HEK293 (cell line): ENCODE data around the gene RBMS1.

ENCODE experiments used
- CTCF ChIA-PET: fragments of 350-600 bp; formaldehyde crosslinking; extraction: SDS; loops from one replicate; lab custom pipeline; 2021; ENCODE audit warnings: antibody characterized with exemption; lab: Yijun Ruan, JAX
- POLR2A ChIA-PET: fragments of 300-600 bp; formaldehyde crosslinking; extraction: SDS; loops from one replicate; lab custom pipeline; 2020; ENCODE audit warnings: antibody characterized with exemption, inconsistent platforms; lab: Yijun Ruan, JAX
- H3K27ac ChIP-seq: fragments of 200-500 bp; sonication (Bioruptor generic); 2 replicates; pipeline ENCODE4 v1.5.1; 2014; ENCODE audit warnings: low read depth, low read length, control low read depth, inconsistent platforms; ENCODE audit errors: extremely low read depth
- H3K36me3 ChIP-seq, 2 experiments: fragments of 200-500 bp in 1 of 2; sonication (Bioruptor generic) in 1 of 2; 1 replicate in 1 of 2; 2 replicates in 1 of 2; pipeline ENCODE4 v1.5.1; 2014 to 2017; ENCODE audit warnings: inconsistent platforms in 2 of 2, low read length in 2 of 2; ENCODE audit not compliant: control insufficient read depth in 2 of 2, insufficient read depth in 1 of 2
- H3K4me1 ChIP-seq: fragments of 200-500 bp; sonication (Bioruptor generic); 2 replicates; pipeline ENCODE4 v1.5.1; 2014; ENCODE audit warnings: mild to moderate bottlenecking, low read length, inconsistent platforms; ENCODE audit not compliant: control insufficient read depth, insufficient read depth
- H3K4me3 ChIP-seq: 2 replicates; pipeline ENCODE4 v1.5.1; 2011; ENCODE audit warnings: low read depth, mild to moderate bottlenecking, control low read depth, low read length, moderate library complexity
- H3K9me3 ChIP-seq: fragments of 200-500 bp; sonication (Bioruptor generic); 2 replicates; pipeline ENCODE4 v1.5.1; 2014; ENCODE audit warnings: low read depth, low read length, inconsistent platforms; ENCODE audit not compliant: control insufficient read depth, insufficient read depth
- PRDM10 ChIP-seq: fragments of 450-650 bp; formaldehyde crosslinking; IDR thresholded peaks from 2 replicates; pipeline ENCODE4 v1.5.1; 2016; ENCODE audit warnings: missing biosample characterization, missing genetic modification characterization
- YY2 ChIP-seq: fragments of 450-650 bp; formaldehyde crosslinking; IDR thresholded peaks from 2 replicates; pipeline ENCODE4 v1.5.1; 2016; ENCODE audit warnings: missing biosample characterization, missing genetic modification characterization
- ZBTB11 ChIP-seq: fragments of 450-650 bp; formaldehyde crosslinking; conservative IDR thresholded peaks from 2 replicates; pipeline ENCODE4 v1.5.1; 2016; ENCODE audit warnings: low read depth, missing biosample characterization, missing genetic modification characterization
- ZBTB17 ChIP-seq: fragments of 450-650 bp; formaldehyde crosslinking; IDR thresholded peaks from 2 replicates; pipeline ENCODE4 v1.5.1; 2016; ENCODE audit warnings: missing biosample characterization, missing genetic modification characterization
- ZBTB20 ChIP-seq: fragments of 450-650 bp; formaldehyde crosslinking; IDR thresholded peaks from 2 replicates; pipeline ENCODE4 v1.5.1; 2016; ENCODE audit warnings: missing biosample characterization, missing genetic modification characterization
- ZFP3 ChIP-seq: fragments of 450-650 bp; formaldehyde crosslinking; IDR thresholded peaks from 2 replicates; pipeline ENCODE4 v1.5.1; 2016; ENCODE audit warnings: low read depth, missing biosample characterization, missing genetic modification characterization
- ZNF112 ChIP-seq: fragments of 450-650 bp; formaldehyde crosslinking; IDR thresholded peaks from 2 replicates; pipeline ENCODE4 v1.5.0; 2017; ENCODE audit warnings: missing biosample characterization, missing genetic modification characterization
- ZNF239 ChIP-seq: fragments of 450-650 bp; formaldehyde crosslinking; IDR thresholded peaks from 2 replicates; pipeline ENCODE4 v1.5.1; 2016; ENCODE audit warnings: missing biosample characterization, missing genetic modification characterization
- ZNF248 ChIP-seq: fragments of 450-650 bp; formaldehyde crosslinking; IDR thresholded peaks from 2 replicates; pipeline ENCODE4 v1.5.1; 2017; ENCODE audit warnings: missing biosample characterization, missing genetic modification characterization
- ZNF341 ChIP-seq: fragments of 450-650 bp; formaldehyde crosslinking; IDR thresholded peaks from 2 replicates; pipeline ENCODE4; 2016; ENCODE audit warnings: low read depth, missing biosample characterization, missing genetic modification characterization
- ZNF37A ChIP-seq: fragments of 450-650 bp; IDR thresholded peaks from 2 replicates; pipeline ENCODE4 v1.5.1; 2018; ENCODE audit warnings: missing biosample characterization, missing genetic modification characterization
- ZNF394 ChIP-seq: fragments of 450-650 bp; formaldehyde crosslinking; IDR thresholded peaks from 2 replicates; pipeline ENCODE4 v1.5.1; 2016; ENCODE audit warnings: missing biosample characterization, missing genetic modification characterization, mild to moderate bottlenecking, moderate library complexity, borderline replicate concordance
- ZNF416 ChIP-seq: fragments of 450-650 bp; formaldehyde crosslinking; IDR thresholded peaks from 2 replicates; pipeline ENCODE4 v1.5.1; 2016; ENCODE audit warnings: missing biosample characterization, missing genetic modification characterization
- ZNF433 ChIP-seq: fragments of 450-650 bp; formaldehyde crosslinking; IDR thresholded peaks from 2 replicates; pipeline ENCODE4 v1.5.1; 2016; ENCODE audit warnings: missing biosample characterization, missing genetic modification characterization, low read depth
- ZNF518A ChIP-seq: fragments of 450-650 bp; formaldehyde crosslinking; conservative IDR thresholded peaks from 2 replicates; pipeline ENCODE4 v1.5.1; 2016; ENCODE audit warnings: low read depth, missing biosample characterization, missing genetic modification characterization
- ZNF560 ChIP-seq: fragments of 450-650 bp; formaldehyde crosslinking; IDR thresholded peaks from 2 replicates; pipeline ENCODE4 v1.5.1; 2017; ENCODE audit warnings: missing biosample characterization, missing genetic modification characterization, borderline replicate concordance
- ZNF571 ChIP-seq: fragments of 450-650 bp; formaldehyde crosslinking; IDR thresholded peaks from 2 replicates; pipeline ENCODE4 v1.5.0; 2017; ENCODE audit warnings: missing biosample characterization, missing genetic modification characterization
- ZNF610 ChIP-seq: fragments of 450-650 bp; formaldehyde crosslinking; IDR thresholded peaks from 2 replicates; pipeline ENCODE4 v1.5.1; 2016; ENCODE audit warnings: missing biosample characterization, missing genetic modification characterization, borderline replicate concordance
- ZNF654 ChIP-seq: fragments of 450-650 bp; formaldehyde crosslinking; IDR thresholded peaks from 2 replicates; pipeline ENCODE4 v1.5.1; 2016; ENCODE audit warnings: low read depth, missing biosample characterization, missing genetic modification characterization
- ZNF791 ChIP-seq: fragments of 450-650 bp; formaldehyde crosslinking; IDR thresholded peaks from 2 replicates; pipeline ENCODE4 v1.5.1; 2016; ENCODE audit warnings: missing biosample characterization, missing genetic modification characterization
- TF ChIP-seq, protein P1 (sequence below): fragments of 450-650 bp; formaldehyde crosslinking; IDR thresholded peaks from 2 replicates; pipeline ENCODE4 v1.5.1; 2017; ENCODE audit warnings: missing biosample characterization, missing genetic modification characterization

The RBMS1 gene

GRCh38 chr2:160301420-160301819 lies 192.2 kb downstream of the RBMS1 start:
- H3K36me3 ChIP-seq: peaks cover 5 to 42% of the 10 kb centered on the region in 2 experiments; a peak in 2 of 3 replicates
- no peaks in the 10 kb centered on the region for H3K4me1 ChIP-seq
- H3K9me3 ChIP-seq: no peaks in the 10 kb centered on the region
- CTCF ChIA-PET: no interaction called here
- H3K27ac ChIP-seq: no peak overlapping the region
- TF ChIP-seq ZNF433 (no peak), ZNF571 (tag by site-specific recombination) (no peak), ZNF791 (tag by site-specific recombination) (no peak), ZNF37A (tag by site-specific recombination) (no peak), ZNF610 (no peak), YY2 (tag by site-specific recombination) (no peak), ZNF416 (tag by site-specific recombination) (no peak), ZNF112 (no peak), ZNF654 (tag by site-specific recombination) (no peak), ZBTB20 (tag by site-specific recombination) (no peak), ZNF560 (tag by site-specific recombination) (no peak)
- TF ChIP-seq, protein P1, sequence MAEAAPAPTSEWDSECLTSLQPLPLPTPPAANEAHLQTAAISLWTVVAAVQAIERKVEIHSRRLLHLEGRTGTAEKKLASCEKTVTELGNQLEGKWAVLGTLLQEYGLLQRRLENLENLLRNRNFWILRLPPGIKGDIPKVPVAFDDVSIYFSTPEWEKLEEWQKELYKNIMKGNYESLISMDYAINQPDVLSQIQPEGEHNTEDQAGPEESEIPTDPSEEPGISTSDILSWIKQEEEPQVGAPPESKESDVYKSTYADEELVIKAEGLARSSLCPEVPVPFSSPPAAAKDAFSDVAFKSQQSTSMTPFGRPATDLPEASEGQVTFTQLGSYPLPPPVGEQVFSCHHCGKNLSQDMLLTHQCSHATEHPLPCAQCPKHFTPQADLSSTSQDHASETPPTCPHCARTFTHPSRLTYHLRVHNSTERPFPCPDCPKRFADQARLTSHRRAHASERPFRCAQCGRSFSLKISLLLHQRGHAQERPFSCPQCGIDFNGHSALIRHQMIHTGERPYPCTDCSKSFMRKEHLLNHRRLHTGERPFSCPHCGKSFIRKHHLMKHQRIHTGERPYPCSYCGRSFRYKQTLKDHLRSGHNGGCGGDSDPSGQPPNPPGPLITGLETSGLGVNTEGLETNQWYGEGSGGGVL (tag by site-specific recombination): no peak
- TF ChIP-seq, all 188 proteins: peak for 0
- H3K4me3 ChIP-seq: no peak overlapping the region
- POLR2A ChIA-PET: no interaction called here

GRCh38 chr2:160300203-160300602 lies 193.4 kb downstream of the RBMS1 start:
- POLR2A ChIA-PET: no interaction called here
- H3K4me1 ChIP-seq: no peaks in the 10 kb centered on the region
- peaks cover 5 to 43% of the 10 kb centered on the region in 2 experiments; a peak in 2 of 3 replicates for H3K36me3 ChIP-seq
- no peak overlapping the region for H3K4me3 ChIP-seq
- H3K9me3 ChIP-seq: no peaks in the 10 kb centered on the region
- CTCF ChIA-PET: no interaction called here
- no peak overlapping the region for H3K27ac ChIP-seq
- TF ChIP-seq ZFP3 (tag by site-specific recombination): no peak
- no peak for TF ChIP-seq PRDM10 (tag by site-specific recombination)
- TF ChIP-seq ZBTB11 (tag by site-specific recombination): no peak
- no peak for TF ChIP-seq ZNF394 (tag by site-specific recombination)
- no peak for TF ChIP-seq ZNF248 (tag by site-specific recombination)
- TF ChIP-seq ZNF239 (tag by site-specific recombination): no peak
- TF ChIP-seq ZNF341 (tag by site-specific recombination): no peak
- TF ChIP-seq ZNF518A (tag by site-specific recombination): no peak
- no peak for TF ChIP-seq ZBTB17 (tag by site-specific recombination)
